Measurements from ENCODE around the gene SERPINA3. TPM values are rescaled to one million over a fixed set of nuclear protein-coding genes. Genes with fewer than 3 reads are reported as not detected.
A peak's percentile ranks its signal among the peaks of the same experiment; 100 is the strongest.

The SERPINA3 gene
- total RNA-seq, 1 experiment from 2014 or later, result 2.3 TPM

DNA sequence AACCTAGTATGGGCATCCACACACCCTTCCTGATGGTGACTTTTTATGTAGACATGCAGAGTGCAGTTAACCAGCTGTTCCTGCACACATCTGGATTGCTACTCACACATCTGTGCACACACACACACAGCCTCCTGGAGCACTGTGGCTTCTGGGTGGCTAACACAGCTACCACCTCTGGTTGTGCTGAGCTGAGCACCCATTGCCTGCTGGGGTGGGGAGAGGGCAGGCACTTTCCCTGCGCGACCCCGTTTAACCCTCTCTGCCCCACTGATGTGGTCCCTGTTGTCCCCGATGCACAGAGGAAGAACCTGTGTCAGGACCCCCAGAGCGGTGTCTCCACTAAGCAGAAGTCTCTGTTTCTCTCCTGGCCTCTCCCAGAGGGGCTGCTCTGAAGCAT, 14.4 kb upstream of the SERPINA3 start:
- no peak for DNase-seq
- ChIA-PET CTCF (no interaction called here), POLR2A (no interaction called here)
- no peaks in the 10 kb centered on the region for H3K36me3 ChIP-seq (ENCODE audit: control insufficient read depth, insufficient read depth, low read length)
- no peak overlapping the region for H3K27ac Mint-ChIP-seq (ENCODE audit: unreplicated experiment)
- peaks cover 7% of the 10 kb centered on the region for H3K36me3 Mint-ChIP-seq (ENCODE audit: insufficient read depth, unreplicated experiment)
- TF ChIP-seq CTCF (IDR thresholded peaks at IDR 0.05; ENCODE audit: insufficient read depth in 1 of 2, low read depth in 1 of 2, low read length in 1 of 2, severe bottlenecking in 1 of 2, unreplicated experiment in 1 of 2), result no peak
- H3K4me1 Mint-ChIP-seq (ENCODE audit: low read depth, unreplicated experiment), result peaks cover 44% of the 10 kb centered on the region
- BruUV-seq (replicated peaks), result no TSS peak
- peaks cover 57% of the 10 kb centered on the region for H3K4me1 ChIP-seq
- intact Hi-C loops (cut with micrococcal nuclease; ENCODE audit: unreplicated experiment), result no loop called here
- H3K9me3 Mint-ChIP-seq (ENCODE audit: unreplicated experiment), result no peaks in the 10 kb centered on the region
- no peak overlapping the region for H3K4me3 Mint-ChIP-seq (ENCODE audit: unreplicated experiment)
- no peaks in the 10 kb centered on the region for H3K9me3 ChIP-seq
- no peaks in the 10 kb centered on the region for H3K27me3 ChIP-seq (replicated peaks; ENCODE audit: control insufficient read depth, insufficient read depth, low read length)
- H3K27me3 Mint-ChIP-seq (ENCODE audit: insufficient read depth, unreplicated experiment), result no peaks in the 10 kb centered on the region
- no peak overlapping the region for H3K4me3 ChIP-seq (ENCODE audit: low read depth, low read length)

GRCh38 chr14:94598506-94598815, 13.7 kb upstream of the SERPINA3 start:
- no peaks in the 10 kb centered on the region for H3K9me3 ChIP-seq
- ChIA-PET CTCF (interaction anchor here (0.6 to 1.5 kb wide), 2 partner anchors 11 to 164 kb away, joined by 4 to 5 read pairs; no protein-coding TSS in a partner anchor), POLR2A (no interaction called here)
- no peaks in the 10 kb centered on the region for H3K27me3 Mint-ChIP-seq (ENCODE audit: insufficient read depth, unreplicated experiment)
- H3K4me3 Mint-ChIP-seq (ENCODE audit: unreplicated experiment), result no peak overlapping the region
- H3K27me3 ChIP-seq (replicated peaks; ENCODE audit: control insufficient read depth, insufficient read depth, low read length), result no peaks in the 10 kb centered on the region
- H3K4me1 Mint-ChIP-seq (ENCODE audit: low read depth, unreplicated experiment), result peaks cover 44% of the 10 kb centered on the region
- H3K36me3 Mint-ChIP-seq (ENCODE audit: insufficient read depth, unreplicated experiment), result peaks cover 10% of the 10 kb centered on the region
- peak overlapping the region; percentile 92 for H3K27ac Mint-ChIP-seq (ENCODE audit: unreplicated experiment)
- TF ChIP-seq CTCF (IDR thresholded peaks at IDR 0.05; ENCODE audit: insufficient read depth in 1 of 2, low read depth in 1 of 2, low read length in 1 of 2, severe bottlenecking in 1 of 2, unreplicated experiment in 1 of 2), result no peak
- no peaks in the 10 kb centered on the region for H3K9me3 Mint-ChIP-seq (ENCODE audit: unreplicated experiment)
- no peaks in the 10 kb centered on the region for H3K36me3 ChIP-seq (ENCODE audit: control insufficient read depth, insufficient read depth, low read length)
- no peak for DNase-seq
- peaks cover 55% of the 10 kb centered on the region for H3K4me1 ChIP-seq
- no peak overlapping the region for H3K4me3 ChIP-seq (ENCODE audit: low read depth, low read length)
- intact Hi-C loops (cut with micrococcal nuclease; ENCODE audit: unreplicated experiment), result no loop called here
- no TSS peak for BruUV-seq (replicated peaks)

DNA sequence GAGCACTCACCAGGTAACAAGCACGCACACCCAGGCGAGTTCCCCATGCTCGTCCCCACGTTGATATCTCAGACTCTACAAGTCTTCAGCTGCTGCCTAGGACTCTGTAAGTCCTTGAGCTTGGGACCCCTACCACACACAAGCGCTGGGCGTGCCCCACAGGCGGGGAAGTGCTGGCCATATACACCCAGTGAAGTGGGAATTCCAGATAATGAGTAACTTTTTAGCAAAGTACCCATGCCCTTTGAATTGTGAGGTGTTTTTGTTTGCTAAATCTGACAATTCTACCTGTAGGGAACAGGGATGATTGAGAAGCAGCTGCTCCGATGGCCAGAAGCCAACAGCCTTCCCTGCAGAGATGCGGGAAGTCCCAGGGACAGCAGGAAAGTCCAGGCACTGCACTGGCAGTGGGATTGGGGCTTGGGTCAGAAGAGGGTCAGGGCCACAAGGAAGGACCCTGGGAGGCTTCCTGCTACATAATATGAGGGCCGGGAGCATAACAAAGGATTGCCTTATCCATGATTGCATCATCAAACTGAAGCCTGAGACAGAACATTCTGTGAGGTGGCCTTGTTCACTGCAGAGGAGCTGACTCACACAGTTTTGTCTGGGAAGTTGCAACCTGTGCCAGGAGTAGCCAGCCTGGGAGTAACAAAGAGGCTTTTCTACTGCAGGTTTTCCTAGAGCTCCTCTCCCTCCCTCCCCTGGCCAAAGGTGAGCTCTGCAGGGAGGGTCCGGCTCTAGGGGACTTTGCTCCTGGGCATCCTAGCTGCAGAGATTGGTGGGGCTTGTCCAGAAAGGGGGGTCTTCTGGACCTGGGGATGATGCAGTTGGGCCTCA, 13.2 kb upstream of the SERPINA3 start:
- peak; percentile 64 to 86 for DNase-seq
- intact Hi-C loops (cut with micrococcal nuclease; ENCODE audit: unreplicated experiment), result no loop called here
- no peaks in the 10 kb centered on the region for H3K9me3 ChIP-seq
- H3K4me3 ChIP-seq (ENCODE audit: low read depth, low read length), result no peak overlapping the region
- no peaks in the 10 kb centered on the region for H3K36me3 ChIP-seq (ENCODE audit: control insufficient read depth, insufficient read depth, low read length)
- Mint-ChIP-seq H3K27me3 (ENCODE audit: insufficient read depth, unreplicated experiment) (no peaks in the 10 kb centered on the region), H3K36me3 (ENCODE audit: insufficient read depth, unreplicated experiment) (peaks cover 10% of the 10 kb centered on the region), H3K4me3 (ENCODE audit: unreplicated experiment) (peak overlapping the region; percentile 42), H3K9me3 (ENCODE audit: unreplicated experiment) (no peaks in the 10 kb centered on the region), H3K4me1 (ENCODE audit: low read depth, unreplicated experiment) (peaks cover 41% of the 10 kb centered on the region), H3K27ac (ENCODE audit: unreplicated experiment) (peak overlapping the region; percentile 92)
- TF ChIP-seq CTCF (IDR thresholded peaks at IDR 0.05; ENCODE audit: insufficient read depth in 1 of 2, low read depth in 1 of 2, low read length in 1 of 2, severe bottlenecking in 1 of 2, unreplicated experiment in 1 of 2), result peak in 1 of 2 experiments; percentile 38
- ChIA-PET CTCF (interaction anchor here (0.6 to 1.5 kb wide), 3 partner anchors 11 to 165 kb away, joined by 4 to 5 read pairs (median 4); no protein-coding TSS in a partner anchor), POLR2A (no interaction called here)
- H3K4me1 ChIP-seq, result peaks cover 49% of the 10 kb centered on the region
- no TSS peak for BruUV-seq (replicated peaks)
- no peaks in the 10 kb centered on the region for H3K27me3 ChIP-seq (replicated peaks; ENCODE audit: control insufficient read depth, insufficient read depth, low read length)

Data from Caco-2 (cell line).